GM18858 (cell line): Measurements from ENCODE around the gene CLIP4.
"Not testable (repeated sequence)": the region's sequence is repeated elsewhere in the genome, so short reads cannot be mapped to it uniquely, and the experiment has no call there.

ENCODE experiments used
- ATAC-seq: cut with Tn5 transposase; IDR thresholded peaks from one replicate; pipeline ENCODE4 v1.9.1; 2021; ENCODE audit not compliant: unreplicated experiment

The CLIP4 gene, protein sequence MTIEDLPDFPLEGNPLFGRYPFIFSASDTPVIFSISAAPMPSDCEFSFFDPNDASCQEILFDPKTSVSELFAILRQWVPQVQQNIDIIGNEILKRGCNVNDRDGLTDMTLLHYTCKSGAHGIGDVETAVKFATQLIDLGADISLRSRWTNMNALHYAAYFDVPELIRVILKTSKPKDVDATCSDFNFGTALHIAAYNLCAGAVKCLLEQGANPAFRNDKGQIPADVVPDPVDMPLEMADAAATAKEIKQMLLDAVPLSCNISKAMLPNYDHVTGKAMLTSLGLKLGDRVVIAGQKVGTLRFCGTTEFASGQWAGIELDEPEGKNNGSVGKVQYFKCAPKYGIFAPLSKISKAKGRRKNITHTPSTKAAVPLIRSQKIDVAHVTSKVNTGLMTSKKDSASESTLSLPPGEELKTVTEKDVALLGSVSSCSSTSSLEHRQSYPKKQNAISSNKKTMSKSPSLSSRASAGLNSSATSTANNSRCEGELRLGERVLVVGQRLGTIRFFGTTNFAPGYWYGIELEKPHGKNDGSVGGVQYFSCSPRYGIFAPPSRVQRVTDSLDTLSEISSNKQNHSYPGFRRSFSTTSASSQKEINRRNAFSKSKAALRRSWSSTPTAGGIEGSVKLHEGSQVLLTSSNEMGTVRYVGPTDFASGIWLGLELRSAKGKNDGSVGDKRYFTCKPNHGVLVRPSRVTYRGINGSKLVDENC

GRCh38 chr2:29114946-29115609 lies at the start of gene CLIP4:
Gene CLIP4, plus strand, starts transcription at chr2:29115415. Its CDS starts 5,974 bp downstream, at chr2:29121389.
- peak; percentile 32 for ATAC-seq

DNA sequence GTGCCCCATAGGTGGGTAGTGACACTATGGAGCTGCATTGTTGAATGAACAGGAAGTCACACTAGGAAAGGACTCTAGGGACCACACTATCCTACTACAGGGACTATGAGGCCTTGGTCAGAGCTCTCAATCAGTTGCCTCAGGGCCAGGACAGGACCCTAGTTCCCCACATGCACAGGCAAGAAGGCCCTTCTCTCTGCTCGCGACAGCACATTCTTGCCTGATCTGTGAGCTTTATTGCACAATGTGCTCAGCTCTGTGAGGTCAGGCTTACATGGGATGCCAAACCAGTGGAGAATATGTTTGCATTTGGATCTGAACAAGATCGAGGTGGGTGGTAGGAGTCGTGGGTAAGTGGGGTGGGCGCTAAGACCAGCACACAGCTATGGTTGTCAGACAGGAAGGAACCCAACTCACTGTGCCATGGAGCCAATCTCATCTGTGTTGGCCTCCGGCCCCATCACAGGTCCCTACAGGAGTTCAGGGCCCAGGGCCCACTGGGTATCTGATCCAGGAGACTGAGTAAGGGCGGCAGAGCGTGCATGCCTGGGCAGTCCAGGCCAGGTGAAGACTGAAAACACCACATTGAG lies 48.8 kb upstream of the CLIP4 start:
- ATAC-seq, result no peak

GRCh38 chr2:29066997-29067605 lies 48.1 kb upstream of the CLIP4 start:
- ATAC-seq, result no peak

GRCh38 chr2:29068513-29068912 lies 46.7 kb upstream of the CLIP4 start:
- ATAC-seq, result no peak

- ATAC-seq, result no peak
Observed at GRCh38 chr2:29070526-29070925, 44.7 kb upstream of the CLIP4 start.

DNA sequence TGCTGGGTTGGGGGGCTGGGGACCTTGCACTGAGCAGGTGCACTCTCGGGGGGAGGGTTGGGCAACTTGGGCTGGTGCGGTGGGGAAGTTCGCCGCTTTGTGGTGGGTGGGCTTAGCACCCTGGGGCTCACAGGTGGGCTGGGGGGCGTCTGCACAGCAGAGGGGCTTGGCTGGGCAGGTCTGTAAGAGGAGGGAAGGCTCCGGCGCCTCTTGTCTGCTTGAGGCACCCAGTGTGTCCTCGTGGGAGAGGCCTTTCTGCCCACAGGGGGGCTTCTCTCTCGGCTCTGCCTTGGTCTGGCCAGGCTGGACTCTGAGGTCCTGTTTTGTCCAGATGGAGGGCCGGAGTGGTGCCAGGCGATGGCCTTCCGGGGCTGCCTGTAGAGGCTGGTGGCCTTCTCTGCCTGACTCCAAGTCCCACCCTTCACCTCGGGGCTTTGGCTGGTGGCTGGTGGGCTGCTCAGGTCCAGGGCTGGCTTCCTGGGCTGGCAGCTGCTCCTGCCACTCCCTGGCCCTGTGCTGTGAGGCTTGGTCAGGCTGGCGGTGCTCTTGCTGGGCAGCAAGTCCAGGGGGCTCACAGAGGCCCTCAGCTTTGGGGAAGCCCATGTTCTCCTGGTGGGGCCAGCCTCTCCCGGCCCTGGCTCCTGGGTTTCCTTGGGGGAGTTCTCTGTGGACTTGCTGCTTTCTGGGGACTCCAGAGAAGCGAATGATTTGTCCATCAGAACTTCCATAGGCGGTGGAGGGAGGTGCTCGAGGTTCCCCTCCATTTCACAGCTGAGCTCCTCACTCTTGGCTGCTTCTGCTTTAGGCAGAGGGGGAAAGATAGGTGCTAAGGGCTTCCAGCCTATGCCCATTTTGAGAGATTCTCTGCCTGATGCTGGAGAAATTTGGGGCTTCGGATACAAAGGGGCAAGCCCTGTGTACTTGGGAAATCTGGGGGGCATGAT lies 43.9 kb upstream of the CLIP4 start:
- ATAC-seq, result no peak

GRCh38 chr2:29072251-29072650 lies 43.0 kb upstream of the CLIP4 start:
- ATAC-seq, result no peak

GRCh38 chr2:29072971-29073725 lies 42.1 kb upstream of the CLIP4 start:
- ATAC-seq, result no peak

DNA sequence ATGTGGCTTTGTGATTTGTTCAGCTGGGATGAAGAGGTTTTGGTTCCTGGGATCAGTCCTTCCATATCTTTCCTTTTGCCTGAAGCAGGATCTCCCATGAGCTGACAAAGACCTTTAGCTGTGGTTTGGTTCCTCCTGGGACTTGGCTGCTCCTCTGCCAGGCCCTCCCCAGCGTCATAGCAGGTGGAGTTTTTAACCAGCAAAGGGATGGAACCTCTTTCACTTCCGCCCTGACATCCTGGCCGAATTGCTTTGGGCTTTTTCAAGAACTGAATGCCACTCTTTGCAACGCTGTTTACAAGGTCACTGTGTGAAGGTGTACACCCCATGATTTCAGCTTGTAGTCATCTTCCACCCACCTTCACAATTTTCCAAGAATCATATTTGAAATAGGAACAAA lies 41.3 kb upstream of the CLIP4 start:
- ATAC-seq, result no peak

DNA sequence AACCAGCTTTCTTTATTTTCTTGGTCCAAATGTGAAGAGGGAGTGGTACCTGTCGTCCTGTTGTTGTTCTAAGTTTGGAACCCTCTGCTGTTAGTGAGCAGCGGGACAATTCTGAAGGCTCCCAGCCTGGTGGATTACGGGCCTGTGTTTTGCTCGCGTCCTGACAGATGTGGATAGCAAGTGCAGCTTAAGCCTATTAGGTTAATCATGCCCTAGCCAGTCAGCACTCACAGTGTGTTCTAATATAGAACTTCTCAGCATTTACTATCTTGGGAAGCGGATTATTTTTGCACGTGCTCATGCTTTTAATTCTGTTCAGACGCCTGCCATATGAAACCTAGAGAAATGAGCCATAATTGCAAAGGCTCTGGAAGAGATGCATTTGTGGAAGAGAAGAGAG lies 40.8 kb upstream of the CLIP4 start, which contains the start of gene PCARE:
Gene PCARE, minus strand, starts transcription at position 113 of the 400 bp plus-strand sequence. CDS start 262 bp downstream, outside the sequence.
- no peak for ATAC-seq

DNA sequence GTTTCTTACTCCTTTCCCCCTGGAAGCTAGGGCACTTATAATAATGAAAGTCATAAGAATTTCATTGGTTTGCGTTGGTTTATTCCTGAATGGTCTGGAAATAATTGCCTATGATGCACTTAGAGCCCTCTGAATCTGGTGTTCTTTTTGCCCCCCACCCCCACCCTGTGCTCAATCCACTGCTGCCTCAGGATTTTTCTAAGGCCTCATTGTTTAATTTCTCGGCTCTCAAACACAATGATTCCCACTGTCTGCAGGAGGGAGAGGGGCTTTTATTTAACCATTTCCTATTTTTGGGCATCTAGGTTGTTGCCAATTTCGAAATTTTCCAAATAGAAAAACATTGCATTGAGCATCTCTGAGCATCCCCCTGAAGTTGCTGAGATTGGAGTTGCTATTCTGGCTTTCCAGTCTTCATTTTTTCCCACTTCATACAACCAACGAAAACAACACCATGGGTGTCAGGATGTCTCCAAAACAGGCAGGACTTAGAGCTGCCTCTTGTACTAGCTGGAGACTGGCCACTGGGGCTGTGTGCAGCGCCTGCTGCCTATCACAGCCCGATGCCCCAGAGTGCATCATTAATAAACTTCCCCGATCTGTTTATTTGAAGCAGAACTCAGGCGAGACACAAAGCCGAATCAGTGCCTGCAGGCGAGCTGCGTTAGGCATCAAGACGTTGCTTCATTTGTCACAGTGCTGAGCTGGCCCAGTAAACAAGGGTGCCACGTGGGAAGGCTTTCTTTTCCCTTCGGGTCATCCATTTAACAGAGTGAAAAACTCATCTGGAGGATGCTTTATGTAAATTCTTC lies 39.1 kb upstream of the CLIP4 start:
- ATAC-seq, result no peak

- ATAC-seq, result no peak
Observed at GRCh38 chr2:29079887-29080286, 35.3 kb upstream of the CLIP4 start.

DNA sequence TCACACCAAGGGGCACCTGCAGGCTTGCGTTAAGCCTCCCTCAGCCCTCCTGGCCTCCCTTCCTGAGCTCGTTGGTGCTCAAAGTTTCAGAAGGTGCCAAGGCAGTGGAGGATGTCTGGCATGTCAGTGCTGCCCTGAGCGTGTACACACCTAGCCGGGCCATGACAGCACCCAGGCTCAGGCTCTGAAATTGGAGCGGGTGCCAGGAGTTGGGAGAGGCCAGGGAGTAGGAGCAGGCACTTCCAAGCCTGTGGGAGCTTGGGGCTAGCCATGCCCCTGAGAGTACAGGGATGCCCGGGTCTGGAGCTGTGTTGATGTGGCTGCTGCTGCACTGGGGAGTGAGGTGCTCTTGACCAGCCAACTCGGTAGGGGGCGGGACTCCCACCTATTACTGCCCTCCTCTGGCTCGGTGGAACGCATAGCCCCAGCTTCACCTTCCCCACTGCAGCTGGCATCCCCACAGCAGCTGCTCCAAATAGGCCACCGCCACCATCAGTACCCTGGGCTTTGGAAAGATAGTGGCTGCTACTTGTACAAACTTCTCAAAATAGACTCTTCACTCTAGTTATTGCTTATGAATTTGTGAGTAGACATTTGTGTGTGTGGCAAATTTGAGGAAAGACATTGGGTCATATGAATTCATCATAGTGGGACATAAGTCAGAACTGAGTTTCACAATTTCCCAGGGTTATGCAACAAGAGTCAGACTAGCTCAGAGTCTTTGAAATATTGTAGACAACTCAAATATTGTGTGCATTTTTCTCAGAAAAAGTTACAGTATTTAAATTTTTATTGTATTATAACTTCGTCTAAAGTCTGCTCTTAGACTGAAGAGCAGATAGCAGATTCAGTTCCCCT lies 34.1 kb upstream of the CLIP4 start:
- no peak for ATAC-seq

- peak; percentile 58 for ATAC-seq
Observed at GRCh38 chr2:29082804-29083495, 32.3 kb upstream of the CLIP4 start.

DNA sequence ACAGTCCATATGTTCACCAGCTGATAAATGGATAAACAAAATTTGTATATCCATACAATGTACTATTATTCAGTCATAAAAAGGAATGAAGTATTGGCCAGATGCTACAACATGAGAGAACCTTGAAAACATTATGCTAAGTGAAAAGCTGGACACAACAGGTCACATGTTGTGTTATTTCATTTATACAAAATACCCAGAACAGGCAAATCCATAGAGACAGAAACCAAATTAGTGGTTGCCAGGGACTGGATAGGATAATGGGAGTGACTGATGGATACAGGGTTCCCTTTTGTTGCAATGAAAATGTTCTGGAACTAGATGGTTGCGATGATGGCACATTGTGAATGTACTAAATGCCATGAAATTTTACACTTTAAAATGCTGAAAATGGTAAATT lies 30.7 kb upstream of the CLIP4 start:
- no peak for ATAC-seq

DNA sequence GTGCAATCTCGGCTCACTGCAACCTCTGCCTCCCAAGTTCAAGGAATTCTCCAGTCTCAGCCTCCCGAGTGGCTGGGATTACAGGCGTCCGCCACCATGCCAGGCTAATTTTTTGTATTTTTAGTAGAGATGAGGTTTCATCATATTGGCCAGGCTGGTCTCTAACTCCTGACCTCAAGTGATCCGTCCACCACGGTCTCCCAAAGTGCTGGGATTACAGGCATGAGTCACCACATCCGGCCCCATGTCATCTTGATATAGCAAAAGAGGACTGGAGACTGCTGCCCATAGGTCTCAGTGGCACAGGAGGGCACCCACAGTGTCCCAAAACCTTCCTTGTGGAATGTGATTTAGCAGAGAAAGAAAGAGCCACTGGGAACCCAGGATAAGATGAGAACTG lies 24.9 kb upstream of the CLIP4 start:
- not testable (repeated sequence) for ATAC-seq

- ATAC-seq, result no peak
Observed at GRCh38 chr2:29096969-29097368, 18.2 kb upstream of the CLIP4 start.
